GM20431 (cell line): ENCODE measurements around the gene TMEM114.

Experiments
- in situ Hi-C: fragments of 300-500 bp; cut with MseI, MboI; formaldehyde crosslinking; loops from one replicate; pipeline ENCODE4 v1.15.0; 2020; ENCODE audit warnings: low sequenced_read_pairs; ENCODE audit not compliant: unreplicated experiment

Gene TMEM114

GRCh38 chr16:8577678-8578304, 12.5 kb downstream of the TMEM114 start:
- in situ Hi-C loops, result no loop called here

GRCh38 chr16:8576141-8577004, 13.9 kb downstream of the TMEM114 start:
- in situ Hi-C loops, result no loop called here

- in situ Hi-C loops, result no loop called here
Observed at GRCh38 chr16:8575399-8575798, 14.9 kb downstream of the TMEM114 start.

- in situ Hi-C loops, result loop anchor here (25.0 kb wide), 1 partner anchor 314 kb away; the partner anchor contains the start of gene LITAFD
Observed at GRCh38 chr16:8572919-8573724, 17.2 kb downstream of the TMEM114 start.

GRCh38 chr16:8572063-8572918, 18.0 kb downstream of the TMEM114 start:
- in situ Hi-C loops, result loop anchor here (25.0 kb wide), 1 partner anchor 315 kb away; the partner anchor contains the start of gene LITAFD

- in situ Hi-C loops, result loop anchor here (25.0 kb wide), 1 partner anchor 316 kb away; the partner anchor contains the start of gene LITAFD
Observed at GRCh38 chr16:8571061-8571596, 19.2 kb downstream of the TMEM114 start.

- in situ Hi-C loops, result loop anchor here (25.0 kb wide), 1 partner anchor 317 kb away; the partner anchor contains the start of gene LITAFD
Observed at GRCh38 chr16:8570393-8570792, 19.9 kb downstream of the TMEM114 start.

GRCh38 chr16:8569650-8570346, 20.5 kb downstream of the TMEM114 start:
- in situ Hi-C loops, result loop anchor here (25.0 kb wide), 1 partner anchor 318 kb away; the partner anchor contains the start of gene LITAFD

- in situ Hi-C loops, result loop anchor here (25.0 kb wide), 1 partner anchor 319 kb away; the partner anchor contains the start of gene LITAFD
Observed at GRCh38 chr16:8568231-8568617, 22.1 kb downstream of the TMEM114 start.

GRCh38 chr16:8567355-8568230, 22.7 kb downstream of the TMEM114 start:
- in situ Hi-C loops, result loop anchor here (25.0 kb wide), 1 partner anchor 320 kb away; the partner anchor contains the start of gene LITAFD

GRCh38 chr16:8565498-8565897, 24.8 kb downstream of the TMEM114 start:
- in situ Hi-C loops, result loop anchor here (25.0 kb wide), 1 partner anchor 322 kb away; the partner anchor contains the start of gene LITAFD

GRCh38 chr16:8564934-8565345, 25.4 kb downstream of the TMEM114 start:
- in situ Hi-C loops, result loop anchor here (25.0 kb wide), 1 partner anchor 322 kb away; the partner anchor contains the start of gene LITAFD

- in situ Hi-C loops, result loop anchor here (25.0 kb wide), 1 partner anchor 323 kb away; the partner anchor contains the start of gene LITAFD
Observed at GRCh38 chr16:8563944-8564540, 26.3 kb downstream of the TMEM114 start.

GRCh38 chr16:8561496-8561895, 28.8 kb downstream of the TMEM114 start:
- in situ Hi-C loops, result loop anchor here (25.0 kb wide), 1 partner anchor 326 kb away; the partner anchor contains the start of gene LITAFD

- in situ Hi-C loops, result loop anchor here (25.0 kb wide), 1 partner anchor 332 kb away; the partner anchor contains the start of gene LITAFD
Observed at GRCh38 chr16:8555400-8555799, 34.9 kb downstream of the TMEM114 start.

GRCh38 chr16:8554881-8555280, 35.4 kb downstream of the TMEM114 start:
- in situ Hi-C loops, result loop anchor here (25.0 kb wide), 1 partner anchor 332 kb away; the partner anchor contains the start of gene LITAFD
